HepG2 (cell line): ENCODE results near the gene CABLES2. TPM values are rescaled to one million over a fixed set of nuclear protein-coding genes. Genes with fewer than 3 reads are reported as not detected.
A peak's percentile ranks its signal among the peaks of the same experiment; 100 is the strongest.

Source experiments
- AGO1 ChIP-seq: fragments of 200-400 bp; formaldehyde crosslinking; IDR thresholded peaks from 2 replicates; pipeline ENCODE4 v1.6.1; 2017; ENCODE audit warnings: mild to moderate bottlenecking, low read depth, low read length, moderate library complexity; ENCODE audit not compliant: poor library complexity, severe bottlenecking
- ATF7 ChIP-seq, 2 experiments: fragments of 450-650 bp in 1 of 2; sonication (generic) in 1 of 2; formaldehyde crosslinking in 1 of 2; IDR thresholded peaks; 2 replicates each; pipeline versions ENCODE4 v1.4.0 to v1.6.1; 2016 to 2020; ENCODE audit warnings: antibody characterized with exemption in 1 of 2, mild to moderate bottlenecking in 1 of 2, missing genetic modification reagents in 1 of 2
- ETV6 ChIP-seq: sonication (generic); formaldehyde crosslinking; conservative IDR thresholded peaks from 2 replicates; pipeline ENCODE4 v1.4.0; 2020; ENCODE audit warnings: missing genetic modification reagents
- FIP1L1 ChIP-seq: fragments of 200-400 bp; formaldehyde crosslinking; IDR thresholded peaks from 2 replicates; pipeline ENCODE4 v1.6.1; 2018; ENCODE audit warnings: low read depth, mild to moderate bottlenecking, low read length, moderate library complexity, borderline replicate concordance; ENCODE audit not compliant: insufficient read depth
- KMT2B ChIP-seq: IDR thresholded peaks from 2 replicates; pipeline ENCODE4 v1.6.1; 2016; ENCODE audit warnings: missing genetic modification reagents, missing compliant biosample characterization
- NFE2L1 ChIP-seq: sonication (generic); formaldehyde crosslinking; IDR thresholded peaks from 2 replicates; pipeline ENCODE4 v1.4.0; 2020; ENCODE audit warnings: missing genetic modification reagents, mild to moderate bottlenecking, borderline replicate concordance
- NFIB ChIP-seq: sonication (generic); formaldehyde crosslinking; IDR thresholded peaks from 2 replicates; pipeline ENCODE4 v1.9.0; 2021; ENCODE audit warnings: missing genetic modification reagents, mild to moderate bottlenecking, borderline replicate concordance
- NKX3-1 ChIP-seq: sonication (generic); formaldehyde crosslinking; IDR thresholded peaks from 2 replicates; pipeline ENCODE4 v1.5.0; 2020; ENCODE audit warnings: missing genetic modification reagents
- ONECUT2 ChIP-seq: sonication (generic); formaldehyde crosslinking; IDR thresholded peaks from 2 replicates; pipeline ENCODE4 v1.4.0; 2020; ENCODE audit warnings: missing genetic modification reagents
- SKI ChIP-seq: fragments of 450-650 bp; IDR thresholded peaks from one replicate; pipeline ENCODE4 v1.6.1; 2018; ENCODE audit warnings: mild to moderate bottlenecking; ENCODE audit not compliant: partially characterized antibody
- SMAD1 ChIP-seq: sonication (generic); formaldehyde crosslinking; IDR thresholded peaks from 2 replicates; pipeline ENCODE4 v1.4.0; 2020; ENCODE audit warnings: missing genetic modification reagents, low read depth, mild to moderate bottlenecking, borderline replicate concordance
- TCF7L2 ChIP-seq: IDR thresholded peaks from 2 replicates; pipeline ENCODE4 v1.6.1; 2011; ENCODE audit warnings: mild to moderate bottlenecking, low read depth, low read length, moderate library complexity
- ZBTB42 ChIP-seq: sonication (generic); formaldehyde crosslinking; IDR thresholded peaks from 2 replicates; pipeline ENCODE4 v1.5.0; 2020; ENCODE audit warnings: mild to moderate bottlenecking, missing genetic modification reagents
- ZNF30 ChIP-seq: sonication (generic); formaldehyde crosslinking; IDR thresholded peaks from 2 replicates; pipeline ENCODE4 v1.5.0; 2020; ENCODE audit warnings: mild to moderate bottlenecking, missing genetic modification reagents
- ZNF335 ChIP-seq: sonication (generic); formaldehyde crosslinking; IDR thresholded peaks from 2 replicates; pipeline ENCODE4 v1.4.0; 2020; ENCODE audit warnings: missing genetic modification reagents
- ZNF776 ChIP-seq: sonication (generic); formaldehyde crosslinking; IDR thresholded peaks from 2 replicates; pipeline ENCODE4 v1.4.0; 2020; ENCODE audit warnings: mild to moderate bottlenecking, missing genetic modification reagents
- polyA plus RNA-seq, 8 experiments: library from polyadenylated mRNA; depleted of rRNA in 3 of 8; stranded (reverse) in 7 of 8; unstranded in 1 of 8; fragments of >200 nt; fragmentation: Illumina TruSeq in 4 of 8; extraction: Trizol in 4 of 8; gene quantifications; 2 replicates each; pipeline versions ENCODE4 v1.2.1 to v1.2.3, GENCODE V29; 2011 to 2016; ENCODE audit warnings: low read depth in 4 of 8, missing spikeins in 1 of 8, mixed read lengths in 1 of 8; ENCODE audit not compliant: insufficient read depth in 1 of 8
- total RNA-seq, 5 experiments: library from RNA; depleted of rRNA; stranded (reverse); fragments of >200 nt; fragmentation: Illumina TruSeq; extraction: Trizol; gene quantifications; 2 replicates each; pipeline ENCODE4 v1.2.3, GENCODE V29; 2016; ENCODE audit warnings: low read depth in 1 of 5
- TF ChIP-seq, protein P1 (sequence below): sonication (generic); formaldehyde crosslinking; IDR thresholded peaks from 2 replicates; pipeline ENCODE4 v1.4.0; 2020; ENCODE audit warnings: low read depth, mild to moderate bottlenecking, missing genetic modification reagents
- TF ChIP-seq, protein P2 (sequence below), 2 experiments: sonication (generic) in 1 of 2; formaldehyde crosslinking in 1 of 2; IDR thresholded peaks; 2 replicates each; pipeline versions ENCODE4 v1.4.0 to v1.6.1; 2018 to 2020; ENCODE audit warnings: missing genetic modification reagents in 2 of 2, borderline replicate concordance in 1 of 2, low read depth in 1 of 2, mild to moderate bottlenecking in 1 of 2, missing biosample characterization in 1 of 2
- TF ChIP-seq, protein P3 (sequence below): sonication (generic); formaldehyde crosslinking; IDR thresholded peaks from 2 replicates; pipeline ENCODE4 v1.9.0; 2021; ENCODE audit warnings: missing genetic modification reagents, borderline replicate concordance

The CABLES2 gene
- total and polyA plus RNA-seq, 2 of the 13 experiments (the other 11 are each of a cell fraction or from before 2014, with no cell fraction given) = 5.2 to 9.7 TPM

GRCh38 chr20:62374331-62375152 lies 32.5 kb downstream of the CABLES2 start (continued):
- TF ChIP-seq, protein P1, sequence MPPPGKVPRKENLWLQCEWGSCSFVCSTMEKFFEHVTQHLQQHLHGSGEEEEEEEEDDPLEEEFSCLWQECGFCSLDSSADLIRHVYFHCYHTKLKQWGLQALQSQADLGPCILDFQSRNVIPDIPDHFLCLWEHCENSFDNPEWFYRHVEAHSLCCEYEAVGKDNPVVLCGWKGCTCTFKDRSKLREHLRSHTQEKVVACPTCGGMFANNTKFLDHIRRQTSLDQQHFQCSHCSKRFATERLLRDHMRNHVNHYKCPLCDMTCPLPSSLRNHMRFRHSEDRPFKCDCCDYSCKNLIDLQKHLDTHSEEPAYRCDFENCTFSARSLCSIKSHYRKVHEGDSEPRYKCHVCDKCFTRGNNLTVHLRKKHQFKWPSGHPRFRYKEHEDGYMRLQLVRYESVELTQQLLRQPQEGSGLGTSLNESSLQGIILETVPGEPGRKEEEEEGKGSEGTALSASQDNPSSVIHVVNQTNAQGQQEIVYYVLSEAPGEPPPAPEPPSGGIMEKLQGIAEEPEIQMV (CRISPR knock-in tag) = no peak
- TF ChIP-seq NFIB (CRISPR knock-in tag) (no peak), FIP1L1 (no peak), ETV6 (CRISPR knock-in tag) (no peak), AGO1 (no peak), ZBTB42 (no peak; the same call in 1 of the 2 replicates), NKX3-1 (no peak), KMT2B (CRISPR knock-in tag) (no peak), ZNF335 (CRISPR knock-in tag) (no peak), SKI (no peak), ZNF776 (CRISPR knock-in tag) (no peak), SMAD1 (no peak), TCF7L2 (no peak), ZNF30 (CRISPR knock-in tag) (no peak), ONECUT2 (no peak), ATF7 (IDR thresholded peaks at IDR 0.05) (no peak), ATF7 (CRISPR knock-in tag; IDR thresholded peaks at IDR 0.05) (no peak), NFE2L1 (CRISPR knock-in tag) (peak; percentile 21; the same call in 1 of the 2 replicates)
- TF ChIP-seq, protein P2, sequence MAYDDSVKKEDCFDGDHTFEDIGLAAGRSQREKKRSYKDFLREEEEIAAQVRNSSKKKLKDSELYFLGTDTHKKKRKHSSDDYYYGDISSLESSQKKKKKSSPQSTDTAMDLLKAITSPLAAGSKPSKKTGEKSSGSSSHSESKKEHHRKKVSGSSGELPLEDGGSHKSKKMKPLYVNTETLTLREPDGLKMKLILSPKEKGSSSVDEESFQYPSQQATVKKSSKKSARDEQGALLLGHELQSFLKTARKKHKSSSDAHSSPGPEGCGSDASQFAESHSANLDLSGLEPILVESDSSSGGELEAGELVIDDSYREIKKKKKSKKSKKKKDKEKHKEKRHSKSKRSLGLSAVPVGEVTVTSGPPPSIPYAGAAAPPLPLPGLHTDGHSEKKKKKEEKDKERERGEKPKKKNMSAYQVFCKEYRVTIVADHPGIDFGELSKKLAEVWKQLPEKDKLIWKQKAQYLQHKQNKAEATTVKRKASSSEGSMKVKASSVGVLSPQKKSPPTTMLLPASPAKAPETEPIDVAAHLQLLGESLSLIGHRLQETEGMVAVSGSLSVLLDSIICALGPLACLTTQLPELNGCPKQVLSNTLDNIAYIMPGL (CRISPR knock-in tag; IDR thresholded peaks at IDR 0.05; ENCODE audit: borderline replicate concordance in 1 of 2, low read depth in 1 of 2) = no peak
- TF ChIP-seq, protein P3, sequence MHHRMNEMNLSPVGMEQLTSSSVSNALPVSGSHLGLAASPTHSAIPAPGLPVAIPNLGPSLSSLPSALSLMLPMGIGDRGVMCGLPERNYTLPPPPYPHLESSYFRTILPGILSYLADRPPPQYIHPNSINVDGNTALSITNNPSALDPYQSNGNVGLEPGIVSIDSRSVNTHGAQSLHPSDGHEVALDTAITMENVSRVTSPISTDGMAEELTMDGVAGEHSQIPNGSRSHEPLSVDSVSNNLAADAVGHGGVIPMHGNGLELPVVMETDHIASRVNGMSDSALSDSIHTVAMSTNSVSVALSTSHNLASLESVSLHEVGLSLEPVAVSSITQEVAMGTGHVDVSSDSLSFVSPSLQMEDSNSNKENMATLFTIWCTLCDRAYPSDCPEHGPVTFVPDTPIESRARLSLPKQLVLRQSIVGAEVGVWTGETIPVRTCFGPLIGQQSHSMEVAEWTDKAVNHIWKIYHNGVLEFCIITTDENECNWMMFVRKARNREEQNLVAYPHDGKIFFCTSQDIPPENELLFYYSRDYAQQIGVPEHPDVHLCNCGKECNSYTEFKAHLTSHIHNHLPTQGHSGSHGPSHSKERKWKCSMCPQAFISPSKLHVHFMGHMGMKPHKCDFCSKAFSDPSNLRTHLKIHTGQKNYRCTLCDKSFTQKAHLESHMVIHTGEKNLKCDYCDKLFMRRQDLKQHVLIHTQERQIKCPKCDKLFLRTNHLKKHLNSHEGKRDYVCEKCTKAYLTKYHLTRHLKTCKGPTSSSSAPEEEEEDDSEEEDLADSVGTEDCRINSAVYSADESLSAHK (CRISPR knock-in tag) = no peak
